Aorta (tissue), 5 donors: Measurements from ENCODE around the gene DAAM2. TPM values are rescaled to one million over a fixed set of nuclear protein-coding genes. Genes with fewer than 3 reads are reported as not detected.

Experiments used
- ATAC-seq: fragments of 200-7000 bp; cut with Tn5 transposase; one replicate; pipeline ENCODE4 v1.9.1; 2022; ENCODE audit warnings: moderate library complexity; ENCODE audit not compliant: low FRiP score
- DNase-seq, 2 donors: peaks; one replicate each; pipeline ENCODE4 v3.0.0-alpha.2; 2020
- H3K27ac ChIP-seq, 2 donors: one replicate each; pipeline ENCODE4 v1.5.1; 2013; ENCODE audit warnings: low read length in 2 of 2, mild to moderate bottlenecking in 2 of 2, moderate library complexity in 2 of 2, control low read depth in 1 of 2, inconsistent platforms in 1 of 2, low read depth in 1 of 2
- H3K27me3 ChIP-seq, 2 donors: one replicate each; pipeline ENCODE4 v1.6.1; 2013; ENCODE audit warnings: control low read depth in 1 of 2, low read length in 1 of 2, mild to moderate bottlenecking in 1 of 2, moderate library complexity in 1 of 2; ENCODE audit not compliant: insufficient read depth in 2 of 2, control insufficient read depth in 1 of 2
- H3K36me3 ChIP-seq, 2 donors: one replicate each; pipeline ENCODE4 v1.6.1; 2013; ENCODE audit warnings: control low read depth in 1 of 2, low read length in 1 of 2, mild to moderate bottlenecking in 1 of 2; ENCODE audit not compliant: insufficient read depth in 2 of 2, control insufficient read depth in 1 of 2
- H3K4me1 ChIP-seq, 2 donors: one replicate each; pipeline ENCODE4 v1.6.1; 2013; ENCODE audit warnings: low read length in 2 of 2, control low read depth in 1 of 2, mild to moderate bottlenecking in 1 of 2, moderate library complexity in 1 of 2; ENCODE audit not compliant: insufficient read depth in 2 of 2, control insufficient read depth in 1 of 2
- H3K4me3 ChIP-seq, 2 donors: one replicate each; pipeline ENCODE4 v1.5.1; 2013; ENCODE audit warnings: low read length in 2 of 2, control low read depth in 1 of 2, mild to moderate bottlenecking in 1 of 2
- H3K9me3 ChIP-seq: one replicate; pipeline ENCODE4 v1.6.1; 2013; ENCODE audit warnings: mild to moderate bottlenecking, low read length; ENCODE audit not compliant: control insufficient read depth
- WGBS, 2 donors: extraction: QIAGEN DNeasy Blood & Tissue Kit; methylation state at CpG; one replicate each; pipeline ENCODE4 v1.1.7; 2013; 5-methylcytosine and 5-hydroxymethylcytosine counted together
- intact Hi-C, 2 donors: fragments of 100-400 bp; cut with DNase I; formaldehyde crosslinking; loops; one replicate each; pipeline versions ENCODE4 v1.14.2 to v1.15.0; 2022
- polyA plus RNA-seq, 2 donors: library from polyadenylated mRNA; stranded (reverse); fragments of 200-250 nt; gene quantifications; one replicate each; pipeline ENCODE4 v1.2.3, GENCODE V29; 2013
- total RNA-seq, 2 donors: library from RNA; stranded (reverse); fragmentation: NEBNext Ultra II Directional; extraction: Animal tissue kit (Norgen Biotek cat#: 25700); gene quantifications; one replicate each; pipeline ENCODE4 v1.2.1, GENCODE V29; 2021
- donor health status: healthy with polysubstance abuse.
- donor health status: Bipolar disorder and iron deficiency.
- donor health status: DM: no; HTN: no; CAD: no.
- donor health status: DM: no; HTN: no; CAD: no.
- donor health status: DM: yes; HTN: yes; CAD: no.

Gene DAAM2
- total and polyA plus RNA-seq, 4 donors = 27.3 to 62.1 (median 45.9) TPM

DNA sequence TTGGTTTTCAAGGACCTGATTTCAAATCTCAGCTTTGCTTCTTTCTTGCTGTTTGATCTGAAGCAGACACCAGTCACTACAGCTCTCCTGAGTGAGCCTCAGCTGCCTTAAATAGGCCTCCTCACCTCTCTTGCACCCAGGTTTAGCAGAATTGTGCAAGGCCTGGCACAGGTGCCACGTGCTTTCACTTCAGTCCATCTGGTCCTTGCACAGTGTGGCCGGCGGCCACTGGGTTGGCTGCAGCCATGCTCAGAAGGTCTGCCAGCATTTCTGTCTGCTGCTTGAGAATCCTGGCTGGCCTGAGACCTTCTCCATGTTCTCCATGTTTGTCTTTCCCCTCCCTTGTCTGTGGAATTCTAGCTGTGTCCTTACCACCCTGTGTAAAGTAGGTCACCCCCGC lies 14.5 kb upstream of the DAAM2 start:
- intact Hi-C loops = no loop called here
- Histone ChIP-seq H3K9me3 (no peaks in the 10 kb centered on the region), H3K36me3 (no peaks in the 10 kb centered on the region), H3K27me3 (no peaks in the 10 kb centered on the region), H3K4me3 (no peak overlapping the region), H3K27ac (peak overlapping the region in 1 of 2 donors; percentile 8), H3K4me1 (peaks cover 4 to 6% of the 10 kb centered on the region in 2 donors)
- peak in 1 of 2 donors; percentile 57 for DNase-seq
- ATAC-seq = peak; percentile 65
- WGBS, 2 donors = 4 to 6% methylated on average over 4 of the region's 4 CpGs

DNA sequence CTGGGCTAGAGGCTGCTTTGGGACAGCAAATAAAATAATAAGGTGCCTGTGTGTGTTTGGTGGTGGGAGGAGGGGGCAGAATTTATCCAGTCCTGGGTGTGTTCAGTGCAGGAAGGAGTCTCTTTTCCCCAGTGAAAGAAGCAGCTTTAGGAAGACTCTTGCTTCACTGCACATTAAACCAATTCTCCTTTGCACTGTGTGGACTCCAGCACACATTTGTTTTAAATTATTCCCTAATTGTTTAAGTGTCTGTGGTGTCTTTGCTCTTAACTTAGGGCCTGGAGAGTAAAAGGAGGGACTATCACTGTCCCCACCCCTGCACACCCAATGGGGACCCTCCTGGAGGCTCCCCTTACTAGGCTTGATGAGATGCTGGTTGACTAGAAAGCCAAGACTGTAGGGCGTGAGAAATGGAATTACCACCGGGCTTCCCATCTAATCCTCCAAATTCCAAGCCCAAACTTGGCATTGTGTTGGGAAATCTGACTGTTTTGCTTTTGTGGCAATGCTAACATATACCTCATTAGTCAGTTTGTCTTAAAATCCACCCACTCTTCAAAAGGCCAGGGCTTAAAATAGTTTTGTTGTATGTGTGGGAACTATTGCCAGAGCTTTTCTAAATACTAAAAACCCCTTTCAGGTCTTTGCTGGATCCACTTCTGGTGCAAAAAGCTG lies 13.5 kb upstream of the DAAM2 start:
- ATAC-seq (no peak), DNase-seq (no peak)
- no peak overlapping the region for H3K4me3 ChIP-seq
- H3K4me1 ChIP-seq = peaks cover 0 to 2% of the 10 kb centered on the region in 2 donors
- H3K9me3 ChIP-seq = no peaks in the 10 kb centered on the region
- H3K27ac ChIP-seq = peak overlapping the region in 1 of 2 donors; percentile 5
- no peaks in the 10 kb centered on the region for H3K27me3 ChIP-seq
- WGBS, 2 donors = 2 to 6% methylated on average over 2 of the region's 2 CpGs
- H3K36me3 ChIP-seq = no peaks in the 10 kb centered on the region
- intact Hi-C loops = no loop called here

DNA sequence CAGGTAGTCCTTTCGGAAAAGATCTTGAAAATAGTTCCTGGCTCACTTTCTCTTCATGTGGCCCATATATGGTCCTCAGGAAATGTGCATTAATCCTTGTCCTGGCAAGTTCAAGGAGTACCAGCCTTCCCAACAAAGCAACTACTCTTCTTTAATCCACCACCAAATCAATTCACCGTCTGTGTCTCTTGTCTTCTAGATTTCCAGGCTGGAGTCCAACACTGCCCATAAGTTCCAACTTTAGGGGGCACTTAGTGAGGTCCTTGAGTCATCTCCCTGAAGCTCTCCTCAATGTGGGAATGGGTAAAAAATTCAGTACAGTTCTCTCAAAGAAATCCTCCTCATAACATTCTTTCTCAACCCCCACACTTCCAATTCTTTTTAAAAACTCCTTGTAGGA lies 6.9 kb upstream of the DAAM2 start:
- no peak for ATAC-seq
- WGBS, 2 donors = 10 to 12% methylated on average over 2 of the region's 2 CpGs
- Histone ChIP-seq H3K27ac (no peak overlapping the region), H3K4me3 (no peak overlapping the region), H3K9me3 (no peaks in the 10 kb centered on the region), H3K36me3 (no peaks in the 10 kb centered on the region), H3K27me3 (no peaks in the 10 kb centered on the region), H3K4me1 (peaks cover 0 to 5% of the 10 kb centered on the region in 2 donors)
- intact Hi-C loops = no loop called here
- DNase-seq = no peak

DNA sequence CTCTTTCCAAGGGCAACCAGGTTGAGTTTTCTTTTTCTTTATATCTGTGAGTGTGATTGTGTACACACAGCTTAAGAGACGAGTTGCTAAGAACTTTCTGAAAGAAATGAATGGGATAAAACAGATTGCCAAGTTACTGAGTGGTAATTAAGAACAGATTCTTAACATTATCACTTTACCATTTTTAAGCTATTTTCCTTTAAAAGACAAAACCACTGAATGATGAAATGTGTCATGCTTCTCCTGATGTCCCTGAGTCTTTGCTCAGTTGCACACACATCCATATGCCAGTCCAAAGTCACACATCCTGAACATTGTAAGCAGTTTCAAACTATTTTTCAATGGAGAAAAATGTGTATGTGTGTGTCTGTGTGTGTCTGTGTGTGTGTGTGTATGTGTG lies 5.5 kb upstream of the DAAM2 start:
- intact Hi-C loops = no loop called here
- peaks cover 5% of the 10 kb centered on the region in 2 donors for H3K4me1 ChIP-seq
- no peaks in the 10 kb centered on the region for H3K9me3 ChIP-seq
- no peak overlapping the region for H3K4me3 ChIP-seq
- 30 to 58% methylated on average over 1 of the region's 1 CpG for WGBS, 2 donors
- H3K27me3 ChIP-seq = no peaks in the 10 kb centered on the region
- H3K27ac ChIP-seq = no peak overlapping the region
- H3K36me3 ChIP-seq = no peaks in the 10 kb centered on the region
- ATAC-seq (no peak), DNase-seq (no peak)

DNA sequence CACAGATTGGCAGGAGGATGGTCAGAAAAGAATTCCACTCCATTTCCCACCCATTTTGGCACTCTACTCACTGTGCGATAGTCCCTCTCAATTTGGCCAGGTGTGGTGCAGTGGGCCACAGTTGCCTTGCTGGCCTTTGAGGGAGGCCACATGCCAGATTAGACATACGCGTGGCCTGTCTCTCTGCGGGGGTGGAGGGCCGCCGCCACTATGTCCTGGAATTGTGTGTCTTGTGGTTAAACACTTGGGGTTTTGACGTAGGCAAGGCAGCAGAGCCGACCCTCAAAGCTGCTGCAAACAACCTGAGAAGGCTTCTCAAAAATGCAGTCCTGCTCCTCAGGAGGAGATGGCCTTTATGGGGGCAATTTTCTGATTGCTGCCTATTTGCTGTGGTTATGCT lies 4.9 kb upstream of the DAAM2 start:
- Histone ChIP-seq H3K9me3 (no peaks in the 10 kb centered on the region), H3K36me3 (no peaks in the 10 kb centered on the region), H3K4me3 (no peak overlapping the region), H3K27ac (no peak overlapping the region), H3K27me3 (no peaks in the 10 kb centered on the region), H3K4me1 (peaks cover 5% of the 10 kb centered on the region in 2 donors)
- ATAC-seq (no peak), DNase-seq (no peak)
- intact Hi-C loops = no loop called here
- 92 to 96% methylated on average over 8 of the region's 8 CpGs for WGBS, 2 donors

DNA sequence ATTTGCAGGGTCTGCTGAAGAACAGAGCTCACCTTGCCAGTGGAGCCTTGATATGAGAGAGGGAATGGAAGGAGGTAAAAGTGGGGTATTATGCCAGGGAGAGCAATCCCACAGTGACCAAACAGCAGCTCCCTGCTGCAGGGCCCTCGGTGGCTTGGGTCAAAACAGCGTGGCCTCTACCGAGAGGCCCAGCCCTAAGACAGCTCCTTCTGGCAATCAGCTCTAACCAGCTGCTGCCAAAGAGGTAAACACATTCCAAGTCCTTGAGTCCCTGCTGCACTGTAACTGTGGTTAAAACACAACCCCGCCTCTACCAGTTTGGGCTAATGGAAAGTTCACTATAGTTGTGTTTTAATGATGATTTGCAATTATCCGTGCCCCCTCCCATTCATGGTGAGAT lies 1.4 kb upstream of the DAAM2 start:
- Histone ChIP-seq H3K4me3 (no peak overlapping the region), H3K27me3 (no peaks in the 10 kb centered on the region), H3K9me3 (no peaks in the 10 kb centered on the region), H3K4me1 (peaks cover 2 to 6% of the 10 kb centered on the region in 2 donors), H3K36me3 (no peaks in the 10 kb centered on the region), H3K27ac (no peak overlapping the region)
- ATAC-seq (no peak), DNase-seq (no peak)
- WGBS, 2 donors = 44 to 46% methylated on average over 5 of the region's 5 CpGs
- intact Hi-C loops = loop anchor here (5.0 to 10.0 kb wide), 3 partner anchors 62 to 416 kb away; no protein-coding TSS in a partner anchor

DNA sequence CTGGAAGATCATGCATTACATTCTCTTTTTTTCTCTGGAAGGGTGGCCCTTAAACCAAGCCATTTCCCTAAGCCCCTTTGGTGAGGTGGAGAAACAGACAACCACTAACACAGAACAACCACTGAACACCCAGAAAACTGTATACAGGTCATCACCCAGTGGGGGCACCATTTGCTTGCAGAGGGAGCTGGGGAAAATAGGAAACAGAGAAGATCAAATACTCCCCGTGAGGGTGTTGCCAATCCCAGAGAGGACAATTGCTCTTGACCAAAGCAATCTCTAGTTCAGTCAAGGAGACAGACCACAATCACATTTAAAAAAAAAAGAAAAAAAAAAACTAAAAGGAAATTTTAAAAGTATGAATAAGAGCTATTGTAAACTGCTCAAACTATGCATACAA lies 865 bp upstream of the DAAM2 start:
- no peaks in the 10 kb centered on the region for H3K27me3 ChIP-seq
- no peak for ATAC-seq
- WGBS, 2 donors = 39 to 57% methylated on average over 1 of the region's 1 CpG
- H3K4me3 ChIP-seq = no peak overlapping the region
- no peaks in the 10 kb centered on the region for H3K9me3 ChIP-seq
- no peaks in the 10 kb centered on the region for H3K36me3 ChIP-seq
- intact Hi-C loops = loop anchor here (5.0 to 10.0 kb wide), 3 partner anchors 61 to 417 kb away; no protein-coding TSS in a partner anchor
- DNase-seq = no peak
- peaks cover 2 to 9% of the 10 kb centered on the region in 2 donors for H3K4me1 ChIP-seq
- H3K27ac ChIP-seq = peak overlapping the region in 1 of 2 donors; percentile 25

DNA sequence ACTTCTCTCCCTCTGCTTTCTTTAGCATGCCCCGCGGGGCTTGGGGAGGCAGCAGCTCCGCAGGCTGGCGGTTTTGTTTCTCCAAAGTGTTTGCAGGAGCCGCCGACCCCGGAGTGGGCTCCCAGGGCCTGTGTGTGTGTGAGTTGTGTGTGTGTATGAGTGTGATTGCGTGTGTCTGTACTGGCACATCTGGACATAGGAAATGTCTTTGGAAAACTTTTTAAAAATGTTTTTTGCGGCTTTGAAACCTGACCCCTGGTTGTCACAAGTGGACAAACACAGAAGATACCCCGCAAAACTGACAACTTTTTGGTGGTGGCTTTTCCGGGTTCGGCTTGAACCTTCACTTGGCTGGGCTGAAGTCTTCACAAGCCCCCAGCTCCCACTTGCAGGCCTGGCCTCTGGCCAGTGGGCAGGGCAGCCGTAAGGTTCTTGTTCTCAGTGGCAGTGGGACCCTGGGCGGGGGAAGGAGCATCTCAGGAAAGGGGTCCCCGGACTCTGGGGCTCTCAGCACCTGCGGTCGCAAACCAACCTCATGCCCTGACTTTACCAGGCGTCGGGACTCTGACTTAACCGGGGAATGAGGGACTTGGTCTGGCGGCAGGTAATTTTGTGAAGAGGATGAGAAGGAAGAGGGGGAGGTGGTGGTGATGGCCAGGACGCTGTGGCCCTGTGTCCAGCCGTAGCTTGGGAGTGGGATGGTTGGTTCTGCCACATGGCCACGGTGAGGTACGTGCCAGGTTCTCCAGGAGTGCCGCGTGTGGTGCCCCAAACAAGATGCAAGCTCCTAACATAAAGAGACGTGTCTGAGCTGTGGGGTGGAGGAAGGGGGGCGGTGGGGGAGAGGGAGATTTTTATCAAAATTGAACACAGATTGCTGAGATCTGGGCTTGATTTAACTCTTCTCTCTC lies 619 bp downstream of the DAAM2 start:
- Histone ChIP-seq H3K27me3 (no peaks in the 10 kb centered on the region), H3K4me3 (peak overlapping the region; percentile 78 to 89), H3K36me3 (no peaks in the 10 kb centered on the region), H3K9me3 (no peaks in the 10 kb centered on the region), H3K27ac (peak overlapping the region; percentile 51 to 82), H3K4me1 (peaks cover 2 to 13% of the 10 kb centered on the region in 2 donors)
- ATAC-seq (peak; percentile 60), DNase-seq (peak; percentile 56 to 81)
- WGBS, 2 donors = 1 to 2% methylated on average over 28 to 29 of the region's 29 CpGs
- intact Hi-C loops = loop anchor here (2.0 to 10.0 kb wide), 4 partner anchors 60 to 418 kb away; partner anchors contain the start of gene KIF6 (in 1 of the 2)
